ENCODE measurements around the gene MAN1C1. TPM values are rescaled to one million over a fixed set of nuclear protein-coding genes. Genes with fewer than 3 reads are reported as not detected.

MAN1C1 gene
- total RNA-seq, 1 experiment from 2014 or later: 1.5 TPM

DNA sequence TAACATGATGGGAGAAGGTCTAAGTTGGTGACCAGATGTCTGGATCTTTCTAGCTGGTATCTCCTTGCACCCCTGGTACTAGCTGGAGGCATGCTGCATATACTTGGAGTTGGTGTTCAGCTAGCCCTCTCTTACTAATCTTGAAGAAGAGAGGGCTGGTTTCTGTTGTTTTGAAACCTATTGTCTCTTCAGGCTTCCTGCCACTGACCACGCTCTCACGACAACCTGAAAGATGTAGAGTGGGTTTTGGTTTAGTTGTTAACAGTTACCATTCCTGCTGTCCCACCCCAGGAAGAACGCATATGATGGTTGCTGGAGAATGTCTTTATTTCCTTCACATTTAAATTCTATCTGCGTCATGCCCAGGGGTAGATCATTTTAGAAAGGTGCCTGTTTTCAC lies 3.6 kb downstream of the MAN1C1 start:
- BruUV-seq (replicated peaks): no TSS peak
- intact Hi-C loops (cut with micrococcal nuclease; ENCODE audit: unreplicated experiment) (loop anchor here (5.0 kb wide), 1 partner anchor 177 kb away; no protein-coding TSS in a partner anchor), in situ Hi-C loops (cut with HindIII; ENCODE audit: low pct_unique_long_range_greater_than_20kb, low sequenced_read_pairs) (no loop called here)
- Histone ChIP-seq H3K36me3 (ENCODE audit: control insufficient read depth, insufficient read depth, low read length) (no peaks in the 10 kb centered on the region), H3K27ac (ENCODE audit: low read length) (no peak overlapping the region), H3K4me1 (ENCODE audit: control insufficient read depth, insufficient read depth, low read length) (peaks cover 4% of the 10 kb centered on the region), H3K27me3 (ENCODE audit: control insufficient read depth, insufficient read depth, low read length) (peaks cover 18% of the 10 kb centered on the region), H3K4me3 (ENCODE audit: low read depth in 2 of 2, low read length in 2 of 2) (no peak overlapping the region), H3K9me3 (ENCODE audit: control insufficient read depth, insufficient read depth, low read depth, low read length) (no peaks in the 10 kb centered on the region)
- TF ChIP-seq TCF7L2 (IDR thresholded peaks at IDR 0.05; ENCODE audit: low read depth, low read length) (no peak), POLR2AphosphoS5 (IDR thresholded peaks at IDR 0.05; ENCODE audit: low read depth, low read length) (no peak), CTCF (IDR thresholded peaks at IDR 0.05) (no peak), SIN3A (IDR thresholded peaks at IDR 0.05; ENCODE audit: borderline replicate concordance, insufficient read depth, low read depth, low read length) (no peak), REST (IDR thresholded peaks at IDR 0.05; ENCODE audit: insufficient read depth in 1 of 2, low read depth in 2 of 2, low read length in 1 of 2) (no peak)
- DNase-seq (ENCODE audit: low read depth, low spot score) (no peak), ATAC-seq (no peak)
- ChIA-PET CTCF (no interaction called here), POLR2A (no interaction called here)

DNA sequence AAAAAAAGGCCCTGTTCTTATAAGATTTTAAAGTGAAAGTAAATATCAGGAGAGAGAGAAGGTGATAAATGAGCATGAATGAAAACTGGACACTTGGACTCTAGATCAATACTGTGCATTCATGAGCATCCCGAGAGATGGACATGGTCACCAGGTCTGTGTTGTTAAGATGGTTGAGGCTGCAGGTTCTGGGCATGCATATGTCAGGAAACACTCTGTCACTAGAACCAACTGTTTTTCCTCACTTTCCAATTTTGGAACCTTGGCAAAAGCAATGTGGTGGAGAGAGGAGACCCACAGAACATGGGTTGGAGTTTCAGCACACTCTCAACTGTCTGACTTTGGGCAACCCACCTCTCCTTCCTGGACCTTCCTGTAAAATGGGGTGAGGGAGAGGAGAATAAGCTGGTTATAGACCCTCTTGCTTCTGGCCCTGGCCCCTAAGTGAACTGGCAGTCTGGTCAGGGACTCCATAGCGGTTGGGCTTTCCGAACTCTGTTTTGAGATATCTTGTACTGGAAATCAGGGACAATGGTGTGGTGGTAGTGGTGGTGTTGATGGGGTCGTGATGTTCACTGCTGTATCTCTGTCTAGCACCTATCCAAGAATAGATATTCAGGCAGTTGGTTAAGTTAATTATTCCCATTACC lies 4.2 kb downstream of the MAN1C1 start:
- BruUV-seq (replicated peaks): no TSS peak
- Histone ChIP-seq H3K9me3 (ENCODE audit: control insufficient read depth, insufficient read depth, low read depth, low read length) (no peaks in the 10 kb centered on the region), H3K27ac (ENCODE audit: low read length) (no peak overlapping the region), H3K27me3 (ENCODE audit: control insufficient read depth, insufficient read depth, low read length) (peaks cover 15% of the 10 kb centered on the region), H3K4me3 (ENCODE audit: low read depth in 2 of 2, low read length in 2 of 2) (no peak overlapping the region), H3K36me3 (ENCODE audit: control insufficient read depth, insufficient read depth, low read length) (no peaks in the 10 kb centered on the region), H3K4me1 (ENCODE audit: control insufficient read depth, insufficient read depth, low read length) (peaks cover under 1% of the 10 kb centered on the region; the same call in 1 of the 2 replicates)
- no peak for DNase-seq (ENCODE audit: low read depth, low spot score)
- ChIA-PET CTCF (interaction anchor here (0.7 kb wide), 1 partner anchor 75 kb away, joined by 7 read pairs; no protein-coding TSS in a partner anchor), POLR2A (no interaction called here)
- intact Hi-C loops (cut with micrococcal nuclease; ENCODE audit: unreplicated experiment): loop anchor here (5.0 kb wide), 1 partner anchor 176 kb away; no protein-coding TSS in a partner anchor
- no peak for ATAC-seq
- in situ Hi-C loops (cut with HindIII; ENCODE audit: low pct_unique_long_range_greater_than_20kb, low sequenced_read_pairs): no loop called here
- TF ChIP-seq CTCF (IDR thresholded peaks at IDR 0.05) (no peak), TCF7L2 (IDR thresholded peaks at IDR 0.05; ENCODE audit: low read depth, low read length) (no peak), SIN3A (IDR thresholded peaks at IDR 0.05; ENCODE audit: borderline replicate concordance, insufficient read depth, low read depth, low read length) (no peak), REST (IDR thresholded peaks at IDR 0.05; ENCODE audit: insufficient read depth in 1 of 2, low read depth in 2 of 2, low read length in 1 of 2) (no peak), POLR2AphosphoS5 (IDR thresholded peaks at IDR 0.05; ENCODE audit: low read depth, low read length) (no peak)
